DOHH2 (cell line): ENCODE measurements around the gene ANXA10.

Experiments used
- H3F3A ChIP-seq: fragments of 200-600 bp; sonication (generic), shearing (Covaris generic); 2 replicates; pipeline ENCODE4 v1.6.0; 2016; ENCODE audit warnings: antibody characterized with exemption, mild to moderate bottlenecking; ENCODE audit not compliant: control insufficient read depth, insufficient read depth
- H3K27ac ChIP-seq: fragments of 200-600 bp; sonication (generic); 2 replicates; pipeline ENCODE4 v1.5.1; 2014; ENCODE audit warnings: low read depth, mild to moderate bottlenecking, low read length, moderate library complexity
- H3K27me3 ChIP-seq: fragments of 200-600 bp; sonication (generic); 2 replicates; pipeline ENCODE4 v1.6.1; 2014; ENCODE audit warnings: mild to moderate bottlenecking, low read length, mixed read lengths; ENCODE audit not compliant: control insufficient read depth
- H3K36me3 ChIP-seq: fragments of 200-600 bp; sonication (generic); 2 replicates; pipeline ENCODE4 v1.6.1; 2014; ENCODE audit warnings: mild to moderate bottlenecking, low read length, moderate library complexity, mixed read lengths; ENCODE audit not compliant: control insufficient read depth
- H3K4me1 ChIP-seq: fragments of 200-600 bp; sonication (generic); 2 replicates; pipeline ENCODE4 v1.6.1; 2014; ENCODE audit warnings: mild to moderate bottlenecking, low read length, mixed read lengths; ENCODE audit not compliant: control insufficient read depth
- H3K4me2 ChIP-seq: fragments of 200-600 bp; sonication (generic); 2 replicates; pipeline ENCODE4 v1.6.0; 2014; ENCODE audit warnings: mild to moderate bottlenecking, low read length, moderate library complexity
- H3K4me3 ChIP-seq: fragments of 200-600 bp; sonication (generic); 2 replicates; pipeline ENCODE4 v1.5.1; 2014; ENCODE audit warnings: mild to moderate bottlenecking, low read length, mixed read lengths
- H3K79me2 ChIP-seq: fragments of 200-600 bp; sonication (generic); 2 replicates; pipeline ENCODE4 v1.6.1; 2014; ENCODE audit warnings: mild to moderate bottlenecking, low read length, mixed read lengths; ENCODE audit not compliant: control insufficient read depth
- H3K9me2 ChIP-seq: fragments of 200-600 bp; sonication (generic); replicated peaks from 2 replicates; pipeline ENCODE4 v1.6.1; 2014; ENCODE audit warnings: mild to moderate bottlenecking, low read length, mixed read lengths; ENCODE audit not compliant: control insufficient read depth
- H3K9me3 ChIP-seq: fragments of 200-600 bp; sonication (generic); 2 replicates; pipeline ENCODE4 v1.6.1; 2014; ENCODE audit warnings: antibody characterized with exemption, low read length, mixed read lengths; ENCODE audit not compliant: control insufficient read depth, insufficient read depth
- H4K20me1 ChIP-seq: fragments of 200-600 bp; sonication (generic); 2 replicates; pipeline ENCODE4 v1.6.0; 2014; ENCODE audit warnings: low read depth, mild to moderate bottlenecking, antibody characterized with exemption, low read length, moderate library complexity; ENCODE audit not compliant: control insufficient read depth, insufficient read depth
- EZH2phosphoT487 ChIP-seq: fragments of 200-600 bp; sonication (generic); IDR thresholded peaks from 2 replicates; pipeline ENCODE4 v1.6.1; 2017; ENCODE audit warnings: borderline replicate concordance, mild to moderate bottlenecking, antibody characterized with exemption, low read length, moderate library complexity, mixed read lengths
- TF ChIP-seq, protein P1 (sequence below): fragments of 200-600 bp; sonication (generic); IDR thresholded peaks from one replicate; pipeline ENCODE4 v1.5.1; 2014; ENCODE audit warnings: antibody characterized with exemption, mild to moderate bottlenecking, low read depth, low read length; ENCODE audit not compliant: poor library complexity, severe bottlenecking

ANXA10 gene

GRCh38 chr4:168197926-168198325 lies 105.6 kb downstream of the ANXA10 start:
- no peaks in the 10 kb centered on the region for H3K9me2 ChIP-seq
- H3K4me1 ChIP-seq: no peaks in the 10 kb centered on the region
- H3K27me3 ChIP-seq: no peaks in the 10 kb centered on the region
- H3K4me2 ChIP-seq: no peak overlapping the region
- no peak overlapping the region for H3K27ac ChIP-seq
- no peaks in the 10 kb centered on the region for H3F3A ChIP-seq
- no peak overlapping the region for H3K4me3 ChIP-seq
- no peaks in the 10 kb centered on the region for H3K79me2 ChIP-seq
- no peak for TF ChIP-seq EZH2phosphoT487
- TF ChIP-seq, protein P1, sequence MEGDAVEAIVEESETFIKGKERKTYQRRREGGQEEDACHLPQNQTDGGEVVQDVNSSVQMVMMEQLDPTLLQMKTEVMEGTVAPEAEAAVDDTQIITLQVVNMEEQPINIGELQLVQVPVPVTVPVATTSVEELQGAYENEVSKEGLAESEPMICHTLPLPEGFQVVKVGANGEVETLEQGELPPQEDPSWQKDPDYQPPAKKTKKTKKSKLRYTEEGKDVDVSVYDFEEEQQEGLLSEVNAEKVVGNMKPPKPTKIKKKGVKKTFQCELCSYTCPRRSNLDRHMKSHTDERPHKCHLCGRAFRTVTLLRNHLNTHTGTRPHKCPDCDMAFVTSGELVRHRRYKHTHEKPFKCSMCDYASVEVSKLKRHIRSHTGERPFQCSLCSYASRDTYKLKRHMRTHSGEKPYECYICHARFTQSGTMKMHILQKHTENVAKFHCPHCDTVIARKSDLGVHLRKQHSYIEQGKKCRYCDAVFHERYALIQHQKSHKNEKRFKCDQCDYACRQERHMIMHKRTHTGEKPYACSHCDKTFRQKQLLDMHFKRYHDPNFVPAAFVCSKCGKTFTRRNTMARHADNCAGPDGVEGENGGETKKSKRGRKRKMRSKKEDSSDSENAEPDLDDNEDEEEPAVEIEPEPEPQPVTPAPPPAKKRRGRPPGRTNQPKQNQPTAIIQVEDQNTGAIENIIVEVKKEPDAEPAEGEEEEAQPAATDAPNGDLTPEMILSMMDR: no peak
- no peaks in the 10 kb centered on the region; the same call in 1 of the 2 replicates for H3K9me3 ChIP-seq
- H4K20me1 ChIP-seq: no peaks in the 10 kb centered on the region
- H3K36me3 ChIP-seq: no peaks in the 10 kb centered on the region

GRCh38 chr4:168199260-168199957 lies 107.1 kb downstream of the ANXA10 start:
- no peaks in the 10 kb centered on the region for H3K27me3 ChIP-seq
- H3K27ac ChIP-seq: no peak overlapping the region
- H3K4me3 ChIP-seq: no peak overlapping the region
- no peaks in the 10 kb centered on the region for H3F3A ChIP-seq
- H3K9me2 ChIP-seq: no peaks in the 10 kb centered on the region
- H3K79me2 ChIP-seq: no peaks in the 10 kb centered on the region
- no peak for TF ChIP-seq EZH2phosphoT487
- TF ChIP-seq, protein P1: no peak
- H4K20me1 ChIP-seq: no peaks in the 10 kb centered on the region
- H3K4me1 ChIP-seq: no peaks in the 10 kb centered on the region
- H3K4me2 ChIP-seq: no peak overlapping the region
- peaks cover 9% of the 10 kb centered on the region for H3K9me3 ChIP-seq
- no peaks in the 10 kb centered on the region for H3K36me3 ChIP-seq

- Histone ChIP-seq H3K4me1 (no peaks in the 10 kb centered on the region), H3K4me3 (no peak overlapping the region), H3F3A (no peaks in the 10 kb centered on the region), H3K27ac (no peak overlapping the region), H3K9me3 (peaks cover 9% of the 10 kb centered on the region), H3K4me2 (no peak overlapping the region), H3K79me2 (no peaks in the 10 kb centered on the region), H3K36me3 (no peaks in the 10 kb centered on the region), H4K20me1 (no peaks in the 10 kb centered on the region), H3K9me2 (no peaks in the 10 kb centered on the region), H3K27me3 (no peaks in the 10 kb centered on the region)
- TF ChIP-seq, protein P1: no peak
- TF ChIP-seq EZH2phosphoT487: no peak
These were observed 108.3 kb downstream of the ANXA10 start for GRCh38 chr4:168200685-168201084.
